CD4-positive, alpha-beta T cell treated with Interleukin-1 beta for 1 hour (primary cell): ENCODE data around the gene STXBP2.

Experiments used
- DNase-seq, 2 donors: peaks; one replicate each; pipeline ENCODE4 v3.0.0-alpha.2; 2020 to 2022

STXBP2 gene

DNA sequence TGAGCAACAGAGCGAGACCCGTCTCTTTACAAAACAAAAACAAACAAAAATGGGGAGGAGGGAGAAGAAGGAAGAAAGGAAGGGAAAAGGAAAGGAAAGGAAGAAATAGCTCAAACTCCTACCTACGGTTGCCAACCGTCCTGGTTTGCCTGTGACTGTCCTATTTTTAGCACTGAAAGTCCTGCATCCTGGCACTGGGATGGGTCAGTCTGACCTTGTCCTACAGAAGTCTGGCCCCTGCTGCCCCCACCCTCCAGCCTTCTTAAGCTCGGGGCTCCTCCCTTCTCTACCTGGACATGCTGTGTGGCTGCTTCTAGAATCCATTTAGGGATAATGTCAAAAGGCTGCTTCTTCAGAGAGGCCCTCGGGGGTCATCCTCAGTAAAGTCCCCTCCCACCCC lies 1.2 kb upstream of the STXBP2 start:
- no peak for DNase-seq

DNA sequence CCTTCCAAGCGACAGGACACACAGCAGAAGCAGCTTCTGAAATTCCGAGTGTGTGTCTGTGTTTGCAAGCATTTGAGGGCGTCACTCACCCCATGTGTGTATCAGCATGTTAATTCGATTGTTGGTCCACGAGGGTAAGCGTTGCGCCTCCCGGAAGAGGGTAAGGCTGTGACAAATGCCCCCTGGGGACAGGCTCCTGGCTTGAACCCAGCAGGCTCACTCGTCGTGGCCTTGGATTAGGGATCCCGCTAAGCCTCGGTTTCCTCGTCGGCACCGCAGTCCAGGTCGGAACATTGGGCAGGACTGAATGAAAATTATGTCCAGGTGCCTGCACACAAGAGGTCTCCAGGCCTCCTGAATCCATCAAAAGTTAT lies 606 bp upstream of the STXBP2 start:
- DNase-seq: no peak

DNA sequence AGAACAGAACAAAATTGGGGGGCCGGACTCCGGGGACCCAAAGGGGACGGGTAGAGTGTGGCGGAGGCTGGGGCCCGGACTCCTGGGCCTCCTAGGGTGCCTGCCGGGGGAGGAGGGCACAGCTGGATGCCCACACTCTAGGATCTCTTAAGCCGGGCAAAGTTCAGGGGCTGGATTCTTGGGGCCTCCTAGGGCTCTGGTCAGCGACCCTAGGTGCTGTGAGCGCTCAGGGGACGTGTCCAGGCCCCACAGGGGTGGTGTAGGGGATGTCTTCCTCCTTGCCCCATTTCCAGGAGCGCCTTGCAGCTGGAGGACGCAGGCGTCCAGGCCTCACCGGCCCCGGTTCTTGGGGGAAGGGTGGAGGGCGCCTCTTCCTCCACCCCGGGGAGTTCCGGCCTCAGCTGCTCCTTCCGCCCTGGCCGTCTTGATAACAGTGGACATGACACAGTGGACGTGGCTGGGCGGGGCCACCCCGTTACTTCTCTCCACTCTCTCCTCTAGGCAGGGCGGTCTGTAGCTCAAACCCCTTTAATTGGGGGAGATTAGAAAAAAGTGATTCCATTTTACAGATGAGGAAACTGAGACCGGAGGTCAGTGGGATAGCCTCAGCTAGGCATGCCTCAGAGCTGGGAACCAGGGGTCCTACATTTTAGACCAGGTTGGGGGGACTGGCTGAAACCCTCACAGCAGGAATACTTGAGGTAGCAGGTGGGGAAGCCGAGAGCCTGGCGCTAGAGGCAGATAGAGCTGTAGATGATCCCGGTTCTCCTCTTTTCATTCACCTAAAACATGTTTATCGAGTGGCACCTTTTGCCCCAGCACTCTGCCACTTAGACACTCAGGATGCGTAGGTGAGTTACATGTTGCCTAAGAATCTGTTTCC lies 705 bp downstream of the STXBP2 start:
- peak; percentile 28 to 67 for DNase-seq

DNA sequence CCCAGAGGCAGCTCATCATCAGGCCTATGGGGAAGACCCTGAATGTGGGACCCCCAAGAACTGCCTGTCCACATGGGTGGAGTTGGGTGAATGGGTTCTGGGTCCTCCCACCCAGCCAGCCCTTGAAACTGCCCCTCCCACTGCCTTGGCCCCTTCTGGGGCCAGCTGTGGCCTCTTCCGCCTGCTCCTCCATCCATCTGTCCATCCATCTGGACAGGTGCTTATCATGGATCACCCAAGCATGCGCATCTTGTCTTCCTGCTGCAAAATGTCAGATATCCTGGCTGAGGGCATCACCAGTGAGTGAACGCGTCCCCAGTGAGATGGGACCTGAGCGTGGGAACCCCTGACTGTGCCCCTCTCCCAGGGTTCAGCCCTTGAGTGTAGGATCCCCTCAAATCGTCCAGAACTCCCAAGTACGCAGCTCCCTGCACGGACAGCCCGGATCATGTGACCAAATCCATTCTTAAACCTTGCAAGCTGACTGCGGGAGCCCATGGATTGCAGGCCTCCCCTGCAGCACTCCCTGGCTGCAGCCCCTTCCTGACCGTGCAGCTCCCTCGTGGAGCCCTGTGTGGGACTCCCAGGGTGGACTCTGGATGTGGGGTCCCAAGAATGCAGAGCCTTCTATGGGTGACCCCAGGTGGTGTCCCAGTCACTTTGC lies 2.0 kb downstream of the STXBP2 start:
- DNase-seq: no peak

DNA sequence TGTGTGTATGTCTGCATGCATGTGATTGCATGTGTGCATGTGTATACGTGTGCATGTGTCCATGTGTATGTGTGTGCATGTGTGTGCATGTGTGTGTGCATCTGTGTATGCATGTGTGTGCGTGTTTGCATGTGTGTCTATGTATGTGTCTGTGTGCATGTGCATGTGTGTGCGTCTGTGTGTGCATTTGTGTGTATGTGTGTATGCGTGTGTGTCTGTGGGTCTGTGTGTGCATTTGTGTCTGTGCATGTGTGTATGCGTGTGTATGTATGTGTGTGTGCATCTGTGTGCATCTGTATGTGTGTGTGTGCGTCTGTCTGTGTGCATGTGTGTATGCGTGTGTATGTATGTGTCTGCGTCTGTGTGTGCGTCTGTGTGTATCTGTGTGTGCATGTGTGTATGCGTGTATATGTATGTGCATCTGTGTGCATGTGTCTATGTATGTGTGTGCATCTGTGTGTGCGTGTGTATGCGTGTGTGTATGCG lies 3.0 kb downstream of the STXBP2 start:
- DNase-seq: no peak

DNA sequence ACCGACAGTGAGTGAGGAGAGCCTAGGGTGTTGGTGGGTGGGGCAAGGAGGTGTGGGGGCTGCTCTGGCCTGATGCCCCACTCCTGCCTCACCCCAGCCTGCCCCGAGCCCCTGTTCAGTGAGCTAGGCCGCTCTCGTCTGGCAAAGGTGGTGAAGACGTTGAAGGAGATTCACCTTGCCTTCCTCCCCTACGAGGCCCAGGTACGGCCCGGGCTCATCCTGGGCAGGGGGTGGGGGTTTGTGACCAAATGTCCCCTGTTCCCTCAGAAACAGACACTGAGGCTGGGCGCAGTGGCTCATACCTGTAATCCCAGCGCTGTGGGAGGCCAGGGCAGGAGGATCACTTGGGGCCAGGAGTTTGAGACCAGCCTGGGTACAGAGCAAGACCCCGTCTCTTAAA lies 3.9 kb downstream of the STXBP2 start:
- no peak for DNase-seq

DNA sequence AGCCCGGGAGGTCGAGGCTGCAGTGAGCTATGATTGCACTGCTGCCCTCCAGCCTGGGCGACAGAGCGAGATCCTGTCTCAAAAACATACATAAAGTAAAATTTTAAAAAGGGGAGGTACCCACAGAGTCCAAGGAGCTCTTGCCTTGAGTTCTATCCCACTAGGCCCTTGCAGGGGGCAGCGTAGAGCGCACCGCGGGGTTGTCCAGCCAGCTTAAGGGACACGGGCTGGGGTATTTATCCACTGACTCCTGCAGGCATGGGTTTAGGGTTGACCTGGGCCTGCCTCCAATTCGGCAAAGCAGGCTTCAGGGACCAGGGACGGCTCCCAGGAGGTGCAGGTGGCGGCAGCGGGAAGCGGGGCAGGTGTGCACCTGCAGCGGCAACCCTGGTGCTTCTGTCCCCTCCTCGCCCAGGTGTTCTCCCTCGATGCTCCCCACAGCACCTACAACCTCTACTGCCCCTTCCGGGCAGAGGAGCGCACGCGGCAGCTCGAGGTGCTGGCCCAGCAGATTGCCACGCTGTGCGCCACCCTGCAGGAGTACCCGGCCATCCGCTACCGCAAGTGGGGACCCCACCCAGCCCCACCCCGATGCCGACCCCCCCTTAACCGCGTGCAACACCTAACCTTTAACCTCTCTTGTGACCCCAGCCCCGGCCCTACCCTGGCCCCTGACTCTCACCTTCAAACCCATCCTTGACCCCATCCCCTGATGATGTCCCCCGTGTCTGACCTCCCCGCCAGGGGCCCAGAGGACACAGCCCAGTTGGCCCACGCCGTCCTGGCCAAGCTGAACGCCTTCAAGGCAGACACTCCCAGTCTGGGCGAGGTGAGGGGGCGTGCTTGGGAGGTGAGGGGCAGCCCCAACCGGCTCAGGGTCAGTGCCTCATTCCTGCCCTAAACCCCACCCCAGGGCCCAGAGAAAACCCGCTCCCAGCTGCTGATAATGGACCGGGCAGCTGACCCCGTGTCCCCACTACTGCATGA lies 4.7 kb downstream of the STXBP2 start:
- DNase-seq: no peak

DNA sequence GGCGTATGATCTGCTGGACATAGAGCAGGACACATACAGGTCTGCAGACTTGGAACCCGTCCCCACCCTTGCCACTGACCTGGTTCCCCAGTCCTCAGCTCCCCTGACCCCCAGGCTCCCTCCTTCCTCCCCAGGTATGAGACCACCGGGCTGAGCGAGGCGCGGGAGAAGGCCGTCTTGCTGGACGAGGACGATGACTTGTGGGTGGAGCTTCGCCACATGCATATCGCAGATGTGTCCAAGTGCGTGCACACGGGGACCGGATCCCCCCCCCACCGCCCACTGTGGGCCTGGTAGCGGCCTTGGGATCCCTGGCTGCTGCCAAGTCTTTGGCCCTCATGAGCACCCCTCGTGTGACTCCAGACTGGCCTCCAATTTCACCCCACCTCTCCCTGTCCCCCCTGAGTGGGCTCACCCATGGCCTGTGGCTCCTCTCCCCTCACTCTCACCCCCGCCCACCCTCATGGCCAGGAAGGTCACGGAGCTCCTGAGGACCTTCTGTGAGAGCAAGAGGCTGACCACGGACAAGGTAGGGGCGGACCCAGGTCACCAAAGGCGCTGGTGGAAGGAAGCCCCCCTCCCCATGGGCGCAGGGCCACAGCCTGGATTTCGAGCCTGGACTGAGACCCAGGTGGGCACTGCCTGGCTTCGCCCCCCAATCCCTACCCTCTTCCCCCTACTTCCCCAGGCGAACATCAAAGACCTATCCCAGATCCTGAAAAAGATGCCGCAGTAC lies 5.6 kb downstream of the STXBP2 start:
- DNase-seq: no peak

DNA sequence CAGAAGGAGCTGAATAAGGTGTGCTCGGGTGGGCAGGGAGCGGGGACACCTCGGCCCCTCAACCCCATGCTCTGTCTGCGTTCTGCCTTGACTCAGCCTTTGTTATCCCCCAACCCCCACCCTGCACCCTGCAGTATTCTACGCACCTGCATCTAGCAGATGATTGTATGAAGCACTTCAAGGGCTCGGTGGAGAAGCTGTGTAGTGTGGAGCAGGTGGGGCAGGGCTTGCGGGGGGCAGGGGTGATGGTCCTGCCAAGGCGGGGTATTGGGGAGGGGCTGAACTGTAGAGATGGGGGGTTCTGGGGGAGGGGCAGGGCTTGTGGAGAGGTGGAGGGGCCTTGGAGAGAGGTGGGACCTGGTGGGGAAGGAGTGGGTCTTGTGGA lies 6.1 kb downstream of the STXBP2 start:
- no peak for DNase-seq

DNA sequence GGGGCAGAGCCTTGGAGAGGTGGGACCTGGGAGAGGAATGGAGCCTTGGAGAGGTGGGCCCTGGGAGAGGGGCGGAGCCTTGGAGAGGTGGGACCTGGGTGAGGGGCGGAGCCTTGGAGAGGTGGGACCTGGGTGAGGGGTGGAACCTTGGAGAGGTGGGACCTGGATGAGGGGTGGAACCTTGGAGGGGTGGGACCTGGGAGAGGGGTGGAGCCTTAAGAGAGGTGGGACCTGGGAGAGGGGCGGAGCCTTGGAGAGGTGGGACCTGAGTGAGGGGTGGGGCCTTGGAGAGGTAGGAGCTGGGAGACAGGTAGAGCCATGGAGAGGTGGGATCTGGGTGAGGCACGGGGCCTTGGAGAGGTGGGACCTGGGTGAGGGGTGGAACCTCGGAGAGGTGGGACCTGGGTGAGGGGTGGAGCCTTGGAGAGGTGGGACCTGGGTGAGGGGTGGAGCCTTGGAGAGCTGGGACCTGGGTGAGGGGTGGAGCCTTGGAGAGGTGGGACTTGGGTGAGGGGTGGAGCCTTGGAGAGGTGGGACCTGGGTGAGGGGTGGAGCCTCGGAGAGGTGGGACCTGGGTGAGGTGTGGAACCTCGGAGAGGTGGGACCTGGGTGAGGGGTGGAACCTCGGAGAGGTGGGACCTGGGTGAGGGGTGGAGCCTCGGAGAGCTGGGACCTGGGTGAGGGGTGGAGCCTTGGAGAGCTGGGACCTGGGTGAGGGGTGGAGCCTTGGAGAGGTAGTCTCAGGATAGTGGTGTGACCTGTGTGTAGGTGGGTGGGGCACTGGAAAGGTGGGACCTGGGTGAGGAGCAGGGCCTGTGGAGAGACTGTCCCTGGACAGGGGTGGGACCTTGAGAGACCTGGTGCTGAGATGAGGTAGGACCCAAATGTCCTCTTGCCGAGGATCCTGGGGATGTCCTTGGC lies 7.0 kb downstream of the STXBP2 start:
- DNase-seq: peak; percentile 34 to 36

DNA sequence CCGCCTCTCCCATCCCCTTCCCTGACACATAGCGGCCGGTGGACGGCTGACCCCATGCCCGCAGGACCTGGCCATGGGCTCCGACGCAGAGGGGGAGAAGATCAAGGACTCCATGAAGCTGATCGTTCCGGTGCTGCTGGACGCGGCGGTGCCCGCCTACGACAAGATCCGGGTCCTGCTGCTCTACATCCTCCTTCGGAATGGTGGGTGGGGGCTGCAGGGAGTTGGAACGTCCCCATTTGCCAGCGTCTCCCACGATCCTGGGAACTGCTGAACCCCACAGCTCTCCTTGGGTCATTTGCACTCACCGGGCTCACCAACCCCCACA lies 7.6 kb downstream of the STXBP2 start:
- DNase-seq: no peak

DNA sequence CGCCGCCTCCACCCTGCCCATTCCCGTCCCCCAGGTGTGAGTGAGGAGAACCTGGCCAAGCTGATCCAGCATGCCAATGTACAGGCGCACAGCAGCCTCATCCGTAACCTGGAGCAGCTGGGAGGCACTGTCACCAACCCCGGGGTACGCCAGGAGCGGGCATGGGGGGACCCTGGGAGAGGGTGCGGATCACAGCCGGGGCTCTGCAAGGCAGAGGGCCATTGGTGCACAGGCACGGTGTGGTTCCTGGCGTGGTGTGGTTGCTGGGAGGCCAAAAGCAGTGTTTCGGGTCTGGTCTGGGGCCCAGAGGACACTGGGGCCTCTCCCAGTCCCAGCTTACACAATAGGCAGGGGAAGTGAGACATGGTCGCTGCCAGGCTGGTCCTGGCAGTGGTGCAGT lies 8.3 kb downstream of the STXBP2 start:
- DNase-seq: peak in 1 of 2 donors; percentile 37

DNA sequence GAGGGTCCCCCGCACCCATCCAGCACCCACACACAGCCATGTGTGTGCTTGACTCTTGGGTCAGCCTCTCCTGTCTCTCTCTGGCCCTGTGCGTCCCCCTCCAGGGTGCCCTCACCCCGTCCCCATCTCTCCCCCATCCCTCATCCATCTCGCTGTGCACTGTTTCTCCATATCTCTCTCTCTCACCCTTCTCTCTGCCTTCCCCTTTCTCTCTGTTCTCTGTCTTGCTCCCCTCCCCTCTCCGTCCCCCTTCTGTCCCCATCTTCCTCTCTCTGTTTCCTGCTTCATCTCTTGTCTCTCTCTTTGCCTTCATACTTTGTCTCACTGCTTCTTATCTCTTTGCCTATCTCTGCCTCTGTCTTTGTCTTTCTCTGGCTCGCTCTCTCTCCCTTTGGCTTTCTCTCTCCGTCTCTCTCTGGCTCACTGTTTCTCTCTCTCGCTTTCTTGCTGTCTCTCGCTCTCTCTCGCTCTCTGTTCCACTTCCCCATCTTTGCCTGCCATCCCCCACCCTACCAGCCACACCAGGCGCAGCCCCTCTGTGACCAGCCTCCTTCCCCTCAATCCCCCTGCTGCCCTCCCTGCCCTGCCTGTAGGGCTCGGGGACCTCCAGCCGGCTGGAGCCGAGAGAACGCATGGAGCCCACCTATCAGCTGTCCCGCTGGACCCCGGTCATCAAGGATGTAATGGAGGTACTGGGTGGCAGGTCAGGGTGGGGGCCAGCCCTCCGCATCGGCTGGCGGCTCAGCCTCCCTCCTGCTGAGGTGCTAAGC lies 8.9 kb downstream of the STXBP2 start:
- no peak for DNase-seq

DNA sequence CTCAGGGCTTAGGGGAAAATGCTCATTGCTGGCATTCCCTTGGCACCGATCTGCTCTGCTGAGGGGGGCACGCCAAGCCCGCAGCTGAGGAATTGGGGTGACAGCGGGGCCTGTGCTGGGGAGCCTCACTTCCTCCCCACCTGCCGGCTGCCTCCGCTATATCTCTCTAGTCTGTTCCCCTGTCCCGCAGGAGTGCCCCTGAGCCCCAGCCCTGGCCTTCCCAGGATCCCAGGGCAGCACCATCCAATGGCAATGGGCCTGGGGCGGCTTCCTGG lies 9.5 kb downstream of the STXBP2 start:
- no peak for DNase-seq

DNA sequence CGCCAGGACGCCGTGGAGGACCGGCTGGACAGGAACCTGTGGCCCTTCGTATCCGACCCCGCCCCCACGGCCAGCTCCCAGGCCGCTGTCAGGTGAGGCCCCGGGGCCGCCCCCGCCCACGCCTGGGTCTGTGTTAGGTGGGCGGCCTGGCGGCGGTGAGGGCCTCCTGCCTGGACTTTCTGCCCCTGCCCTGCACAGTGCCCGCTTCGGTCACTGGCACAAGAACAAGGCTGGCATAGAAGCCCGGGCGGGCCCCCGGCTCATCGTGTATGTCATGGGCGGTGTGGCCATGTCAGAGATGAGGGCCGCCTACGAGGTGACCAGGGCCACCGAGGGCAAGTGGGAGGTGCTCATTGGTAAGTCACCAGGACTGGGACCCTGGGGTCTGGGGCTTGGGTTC lies 10.2 kb downstream of the STXBP2 start:
- no peak for DNase-seq

DNA sequence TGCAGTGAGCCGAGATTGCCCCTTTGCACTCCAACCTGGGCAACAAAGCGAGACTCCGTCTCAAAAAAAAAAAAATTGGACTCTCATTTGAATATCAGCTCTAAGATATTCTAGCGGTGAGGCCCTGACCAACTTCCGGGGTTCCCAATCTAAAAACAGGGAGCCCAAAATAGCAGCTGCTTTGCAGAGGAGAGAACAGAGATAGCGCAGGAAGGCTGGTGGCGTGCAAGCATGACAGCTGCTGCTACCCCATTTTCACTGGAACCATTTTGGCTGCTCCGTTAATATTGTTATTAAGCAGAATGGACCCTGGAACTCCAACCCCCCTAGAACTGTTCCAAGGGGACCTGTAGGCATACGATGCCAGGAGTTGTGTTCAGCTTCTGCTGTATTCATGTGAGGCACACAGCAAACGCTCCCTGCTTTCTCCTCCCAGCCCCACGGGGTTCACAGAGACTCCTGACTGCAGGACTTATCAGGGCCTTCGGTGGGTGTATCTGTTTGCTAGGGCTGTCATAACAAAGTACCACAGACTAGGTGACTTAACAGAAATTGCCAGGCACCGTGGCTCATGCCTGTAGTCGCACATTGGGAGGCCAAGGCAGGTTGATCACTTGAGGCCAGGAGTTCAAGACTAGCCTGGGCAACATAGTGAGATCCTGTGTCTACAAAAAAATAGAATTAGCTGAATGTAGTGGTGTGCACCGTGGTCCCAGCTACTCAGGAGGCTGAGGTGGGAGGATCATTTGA lies 11.5 kb downstream of the STXBP2 start:
- no peak for DNase-seq

DNA sequence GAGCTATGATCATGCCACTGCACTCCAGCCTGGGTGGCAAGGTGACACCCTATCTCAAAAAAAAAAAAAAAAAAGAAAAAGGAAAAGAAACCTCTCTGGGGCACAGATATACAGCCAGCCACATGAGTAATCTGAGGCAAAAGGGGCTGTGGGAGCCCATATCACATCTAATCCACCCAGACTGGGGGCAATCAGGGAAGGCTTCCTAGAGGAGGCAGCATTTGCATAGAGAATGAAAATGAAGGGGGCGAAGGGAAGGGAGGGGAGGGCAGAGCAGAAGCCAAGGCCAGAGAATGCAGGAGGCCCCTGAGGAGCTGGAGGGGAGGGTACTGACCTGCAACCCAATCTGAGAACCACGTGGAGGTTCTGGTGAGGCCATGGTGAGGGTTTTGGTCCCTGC lies 13.2 kb downstream of the STXBP2 start:
- no peak for DNase-seq

DNA sequence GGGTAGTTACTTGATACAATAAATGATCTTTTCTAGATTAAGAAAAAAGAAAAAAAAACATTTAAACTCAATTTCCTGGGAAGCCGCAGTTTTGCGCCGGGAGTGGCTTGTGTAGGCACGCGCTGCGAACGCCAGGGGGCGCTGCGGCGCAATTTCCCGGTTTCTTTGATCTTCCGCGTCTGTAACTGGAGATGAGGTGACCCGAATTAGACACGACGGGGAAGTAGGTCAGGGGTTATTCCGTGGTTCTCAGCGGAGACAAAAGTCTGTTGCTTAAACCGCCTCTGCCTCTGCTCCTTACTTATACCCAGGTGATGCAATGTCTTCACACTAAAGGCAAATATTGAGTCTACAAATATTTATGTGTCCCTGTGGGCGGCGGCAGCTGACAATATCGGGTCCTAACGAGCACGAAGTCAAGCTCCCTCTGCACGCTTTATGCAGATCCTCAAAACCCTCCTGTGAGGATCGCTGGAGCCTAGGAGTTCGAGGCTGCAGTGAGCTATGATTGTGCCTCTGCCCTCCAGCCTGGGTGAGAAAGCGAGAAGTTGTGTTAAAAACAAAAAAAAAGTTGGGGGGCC lies 15.2 kb downstream of the STXBP2 start:
- peak; percentile 86 to 88 for DNase-seq

DNA sequence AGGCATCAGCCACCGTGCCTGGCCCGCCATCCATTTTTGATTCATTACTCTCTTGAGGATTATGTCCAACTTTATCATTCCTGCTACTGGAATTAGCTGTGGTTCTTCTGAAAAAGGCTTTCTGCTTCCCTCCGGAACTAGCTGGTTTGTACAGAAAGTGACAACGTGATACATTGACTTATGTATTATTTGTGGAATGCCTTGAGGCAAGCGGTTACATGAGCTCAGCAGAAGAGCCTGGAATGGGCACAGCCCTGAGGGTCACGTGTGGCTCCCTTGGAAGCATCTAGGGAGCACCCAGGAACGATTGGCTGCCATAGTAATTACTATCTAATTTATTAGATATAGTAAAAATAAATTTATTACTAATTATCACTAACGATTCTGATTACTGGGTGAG lies 17.5 kb downstream of the STXBP2 start:
- no peak for DNase-seq

DNA sequence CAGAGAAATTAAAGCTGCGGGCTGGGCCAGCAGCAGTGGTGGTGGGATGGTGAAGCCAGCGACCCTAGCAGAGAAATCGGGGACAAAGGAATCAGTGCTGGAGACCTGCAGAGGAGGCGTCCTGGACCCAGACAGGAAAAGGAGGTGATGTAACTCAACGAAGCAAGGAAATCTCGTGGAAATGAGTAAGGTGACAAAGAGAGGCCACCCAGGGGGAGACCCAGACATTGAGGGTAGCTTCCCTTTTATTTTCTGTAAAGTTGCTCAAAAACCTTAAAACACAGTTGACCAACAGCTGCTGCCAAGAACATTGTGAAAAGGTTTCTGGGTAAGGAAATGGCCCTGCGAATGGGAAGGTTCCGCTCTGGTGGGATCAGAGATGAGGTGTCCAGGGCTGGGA lies 18.7 kb downstream of the STXBP2 start:
- peak in 1 of 2 donors; percentile 49 for DNase-seq
